Fibroblast of lung (primary cell): ENCODE data around the gene ZNF396. TPM values are rescaled to one million over a fixed set of nuclear protein-coding genes. Genes with fewer than 3 reads are reported as not detected.
A peak's percentile ranks its signal among the peaks of the same experiment; 100 is the strongest.

Experiments used
- DNase-seq, 2 donors: peaks; one replicate each; pipeline versions ENCODE4 v3.0.0 to v3.0.0-alpha.2; 2010; ENCODE audit warnings: low read depth in 2 of 2
- H2AFZ ChIP-seq: 2 replicates; pipeline ENCODE4 v1.5.1; 2012; ENCODE audit warnings: low read length, control low read depth, inconsistent platforms
- H3K27ac ChIP-seq: 2 replicates; pipeline ENCODE4 v1.5.1; 2011; ENCODE audit warnings: low read length, control low read depth; ENCODE audit not compliant: insufficient read depth
- H3K27me3 ChIP-seq: 2 replicates; pipeline ENCODE4 v1.5.1; 2011; ENCODE audit warnings: mild to moderate bottlenecking, low read length; ENCODE audit not compliant: control insufficient read depth, insufficient read depth
- H3K36me3 ChIP-seq: 2 replicates; pipeline ENCODE4 v1.5.1; 2011; ENCODE audit warnings: low read length; ENCODE audit not compliant: control insufficient read depth, insufficient read depth
- H3K4me1 ChIP-seq: 2 replicates; pipeline ENCODE4 v1.5.1; 2011; ENCODE audit warnings: low read length; ENCODE audit not compliant: control insufficient read depth, insufficient read depth; ENCODE audit errors: extremely low read depth
- H3K4me2 ChIP-seq: 2 replicates; pipeline ENCODE4 v1.5.1; 2011; ENCODE audit warnings: low read length, control low read depth; ENCODE audit not compliant: insufficient read depth; ENCODE audit errors: extremely low read depth
- H3K4me3 ChIP-seq, 4 experiments: fragments of 200-600 bp in 1 of 4; sonication (generic) in 1 of 4; replicated peaks in 1 of 4; 2 replicates each; pipeline ENCODE4 v1.5.1; 2011 to 2016; ENCODE audit warnings: low read length in 4 of 4, low read depth in 3 of 4, mild to moderate bottlenecking in 3 of 4, control low read depth in 2 of 4, inconsistent platforms in 1 of 4, mixed read lengths in 1 of 4; ENCODE audit not compliant: insufficient read depth in 1 of 4; ENCODE audit errors: control extremely low read depth in 1 of 4
- H3K79me2 ChIP-seq: 2 replicates; pipeline ENCODE4 v1.5.1; 2012; ENCODE audit warnings: mild to moderate bottlenecking, low read length, inconsistent platforms; ENCODE audit not compliant: control insufficient read depth, insufficient read depth
- H3K9ac ChIP-seq: 2 replicates; pipeline ENCODE4 v1.5.1; 2011; ENCODE audit warnings: mild to moderate bottlenecking, low read length, control low read depth; ENCODE audit not compliant: insufficient read depth
- H3K9me3 ChIP-seq: 2 replicates; pipeline ENCODE4 v1.5.1; 2012; ENCODE audit warnings: low read depth, low read length; ENCODE audit not compliant: control insufficient read depth, insufficient read depth
- H4K20me1 ChIP-seq: 2 replicates; pipeline ENCODE4 v1.5.1; 2011; ENCODE audit warnings: low read length; ENCODE audit not compliant: control insufficient read depth, insufficient read depth; ENCODE audit errors: extremely low read depth
- EZH2 ChIP-seq: IDR thresholded peaks from 2 replicates; pipeline ENCODE4 v1.5.1; 2012; ENCODE audit warnings: low read length, control low read depth, mild to moderate bottlenecking; ENCODE audit errors: missing control alignments
- polyA plus RNA-seq, 2 donors: library from polyadenylated mRNA; depleted of rRNA in 1 of 2; stranded (reverse) in 1 of 2; unstranded in 1 of 2; fragments of >200 nt; gene quantifications; 2 replicates each; pipeline ENCODE4 v1.2.1, GENCODE V29; 2011 to 2012; ENCODE audit warnings: missing spikeins in 1 of 2
- total RNA-seq: library from RNA; depleted of rRNA; stranded (reverse); fragments of >200 nt; gene quantifications from 2 replicates; pipeline ENCODE4 v1.2.1, GENCODE V29; 2014
- TF ChIP-seq, protein P1 (sequence below), 2 donors: IDR thresholded peaks in 1 of 2; conservative IDR thresholded peaks in 1 of 2; 1 replicate in 1 of 2; 2 replicates in 1 of 2; pipeline ENCODE4 v1.5.1; 2011 to 2012; ENCODE audit warnings: low read length in 2 of 2, control low read depth in 1 of 2, inconsistent platforms in 1 of 2, low read depth in 1 of 2, mild to moderate bottlenecking in 1 of 2

The ZNF396 gene
- total and polyA plus RNA-seq, 2 donors (not counting 1 experiment from before 2014, with no cell fraction given): 1.7 to 5.0 TPM

- Histone ChIP-seq H3K4me1 (peaks cover 2% of the 10 kb centered on the region), H3K27ac (no peak overlapping the region), H3K79me2 (peaks cover 32% of the 10 kb centered on the region), H3K36me3 (no peaks in the 10 kb centered on the region), H3K9me3 (no peaks in the 10 kb centered on the region), H2AFZ (peak overlapping the region; percentile 63), H3K4me2 (no peak overlapping the region), H4K20me1 (peaks cover 8% of the 10 kb centered on the region), H3K9ac (no peak overlapping the region), H3K27me3 (no peaks in the 10 kb centered on the region), H3K4me3 (no peak overlapping the region)
- no peak for DNase-seq
- TF ChIP-seq, protein P1, sequence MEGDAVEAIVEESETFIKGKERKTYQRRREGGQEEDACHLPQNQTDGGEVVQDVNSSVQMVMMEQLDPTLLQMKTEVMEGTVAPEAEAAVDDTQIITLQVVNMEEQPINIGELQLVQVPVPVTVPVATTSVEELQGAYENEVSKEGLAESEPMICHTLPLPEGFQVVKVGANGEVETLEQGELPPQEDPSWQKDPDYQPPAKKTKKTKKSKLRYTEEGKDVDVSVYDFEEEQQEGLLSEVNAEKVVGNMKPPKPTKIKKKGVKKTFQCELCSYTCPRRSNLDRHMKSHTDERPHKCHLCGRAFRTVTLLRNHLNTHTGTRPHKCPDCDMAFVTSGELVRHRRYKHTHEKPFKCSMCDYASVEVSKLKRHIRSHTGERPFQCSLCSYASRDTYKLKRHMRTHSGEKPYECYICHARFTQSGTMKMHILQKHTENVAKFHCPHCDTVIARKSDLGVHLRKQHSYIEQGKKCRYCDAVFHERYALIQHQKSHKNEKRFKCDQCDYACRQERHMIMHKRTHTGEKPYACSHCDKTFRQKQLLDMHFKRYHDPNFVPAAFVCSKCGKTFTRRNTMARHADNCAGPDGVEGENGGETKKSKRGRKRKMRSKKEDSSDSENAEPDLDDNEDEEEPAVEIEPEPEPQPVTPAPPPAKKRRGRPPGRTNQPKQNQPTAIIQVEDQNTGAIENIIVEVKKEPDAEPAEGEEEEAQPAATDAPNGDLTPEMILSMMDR (conservative IDR thresholded peaks at IDR 0.05 in 1 of 2, IDR thresholded peaks at IDR 0.05 in 1 of 2; ENCODE audit: low read depth in 1 of 2, low read length in 2 of 2): no peak
- no peak for TF ChIP-seq EZH2
Measured at GRCh38 chr18:35345950-35346349, 31.2 kb downstream of the ZNF396 start.

GRCh38 chr18:35345460-35345921 is 31.6 kb downstream of the ZNF396 start:
- Histone ChIP-seq H3K4me3 (no peak overlapping the region), H2AFZ (peak overlapping the region; percentile 63), H3K36me3 (no peaks in the 10 kb centered on the region), H4K20me1 (peaks cover 8% of the 10 kb centered on the region), H3K9me3 (no peaks in the 10 kb centered on the region), H3K79me2 (peaks cover 35% of the 10 kb centered on the region), H3K9ac (no peak overlapping the region), H3K4me2 (peak overlapping the region; percentile 46), H3K4me1 (peaks cover 2% of the 10 kb centered on the region), H3K27me3 (no peaks in the 10 kb centered on the region), H3K27ac (no peak overlapping the region)
- TF ChIP-seq EZH2: no peak
- TF ChIP-seq, protein P1 (conservative IDR thresholded peaks at IDR 0.05 in 1 of 2, IDR thresholded peaks at IDR 0.05 in 1 of 2; ENCODE audit: low read depth in 1 of 2, low read length in 2 of 2): no peak
- peak in 1 of 2 donors; percentile 43 for DNase-seq

DNA sequence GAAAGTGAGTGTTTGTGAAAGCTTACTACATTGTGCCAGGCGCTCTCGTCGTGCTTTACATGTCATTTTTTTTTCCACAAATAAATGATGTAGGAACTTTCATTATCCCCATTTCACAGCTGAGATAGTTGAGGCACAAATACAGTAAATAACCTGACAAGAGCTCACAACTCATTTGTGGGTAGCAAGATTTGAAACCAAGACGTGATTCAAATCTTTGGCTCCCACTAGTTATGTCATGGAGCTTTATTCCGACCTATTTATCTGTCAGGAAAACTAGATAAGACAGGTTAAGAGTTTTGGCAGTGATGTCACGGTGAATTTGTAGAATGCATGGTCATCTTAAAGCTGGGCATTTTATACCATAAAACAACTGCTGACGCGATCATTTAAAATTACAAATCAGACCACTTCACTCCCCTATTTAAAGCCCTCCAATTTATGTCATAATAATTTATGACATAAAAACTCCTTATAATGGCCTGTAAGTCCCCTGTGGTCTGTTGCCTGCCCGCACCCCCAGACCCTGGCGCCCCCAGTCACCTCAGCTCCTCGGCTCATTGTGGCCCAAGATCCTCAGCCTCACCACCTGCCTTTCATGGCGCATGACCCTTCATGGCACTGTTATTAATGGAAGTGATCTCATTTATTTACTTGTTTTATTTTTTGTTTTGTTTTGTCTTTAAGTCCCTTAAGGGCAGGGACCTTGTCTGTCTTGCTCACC is 32.2 kb downstream of the ZNF396 start:
- peak overlapping the region; percentile 83 for H3K4me2 ChIP-seq
- TF ChIP-seq, protein P1 (conservative IDR thresholded peaks at IDR 0.05 in 1 of 2, IDR thresholded peaks at IDR 0.05 in 1 of 2; ENCODE audit: low read depth in 1 of 2, low read length in 2 of 2): no peak
- no peak for TF ChIP-seq EZH2

More for the DNA sequence above, 32.2 kb downstream of the ZNF396 start:
- H4K20me1 ChIP-seq: peaks cover 8% of the 10 kb centered on the region
- H3K9me3 ChIP-seq: no peaks in the 10 kb centered on the region
- H3K4me3 ChIP-seq: peak overlapping the region; percentile 70 to 93 (median 83)
- no peaks in the 10 kb centered on the region for H3K27me3 ChIP-seq
- H2AFZ ChIP-seq: peak overlapping the region; percentile 89
- DNase-seq: peak in 1 of 2 donors; percentile 56
- peaks cover 4% of the 10 kb centered on the region for H3K36me3 ChIP-seq
- H3K4me1 ChIP-seq: peaks cover 2% of the 10 kb centered on the region
- H3K79me2 ChIP-seq: peaks cover 41% of the 10 kb centered on the region
- peak overlapping the region; percentile 96 for H3K27ac ChIP-seq
- peak overlapping the region; percentile 97 for H3K9ac ChIP-seq
